Parathyroid adenoma (tissue), 2 donors: ENCODE measurements around the gene CHD9.
A peak's percentile ranks its signal among the peaks of the same experiment; 100 is the strongest.

Experiments used
- H2AFZ ChIP-seq: fragments of 300-600 bp; sonication (generic); one replicate; pipeline ENCODE4 v1.7.0; 2017; ENCODE audit warnings: antibody characterized with exemption, mild to moderate bottlenecking
- H3K27ac ChIP-seq: fragments of 300-600 bp; sonication (generic); one replicate; pipeline ENCODE4 v1.7.0; 2017
- H3K27me3 ChIP-seq: fragments of 300-600 bp; sonication (generic); one replicate; pipeline ENCODE4 v1.7.0; 2017; ENCODE audit warnings: low read length; ENCODE audit not compliant: control insufficient read depth, insufficient read depth
- H3K36me3 ChIP-seq: fragments of 300-600 bp; sonication (generic); one replicate; pipeline ENCODE4 v1.7.0; 2017; ENCODE audit warnings: low read length; ENCODE audit not compliant: control insufficient read depth, insufficient read depth
- H3K4me1 ChIP-seq: fragments of 300-600 bp; sonication (generic); one replicate; pipeline ENCODE4 v1.7.0; 2017; ENCODE audit warnings: control low read depth
- H3K4me2 ChIP-seq: fragments of 300-600 bp; sonication (generic); one replicate; pipeline ENCODE4 v1.7.0; 2017; ENCODE audit warnings: low read length
- H3K4me3 ChIP-seq: fragments of 300-600 bp; sonication (generic); one replicate; pipeline ENCODE4 v1.7.0; 2017; ENCODE audit warnings: low read depth, low read length
- H3K79me2 ChIP-seq: fragments of 300-600 bp; sonication (generic); one replicate; pipeline ENCODE4 v1.7.0; 2017; ENCODE audit warnings: control low read depth
- H3K9ac ChIP-seq: fragments of 300-600 bp; sonication (generic); one replicate; pipeline ENCODE4 v1.7.0; 2017; ENCODE audit warnings: mild to moderate bottlenecking
- H3K9me3 ChIP-seq: fragments of 300-600 bp; sonication (generic); one replicate; pipeline ENCODE4 v1.7.0; 2017; ENCODE audit warnings: low read length; ENCODE audit not compliant: control insufficient read depth
- TF ChIP-seq, protein P1 (sequence below): fragments of 300-600 bp; sonication (generic); IDR thresholded peaks from one replicate; pipeline ENCODE4 v1.7.0; 2017; ENCODE audit warnings: antibody characterized with exemption, mild to moderate bottlenecking
- donor health status: primary hyperparathyroidism.

CHD9 gene

DNA sequence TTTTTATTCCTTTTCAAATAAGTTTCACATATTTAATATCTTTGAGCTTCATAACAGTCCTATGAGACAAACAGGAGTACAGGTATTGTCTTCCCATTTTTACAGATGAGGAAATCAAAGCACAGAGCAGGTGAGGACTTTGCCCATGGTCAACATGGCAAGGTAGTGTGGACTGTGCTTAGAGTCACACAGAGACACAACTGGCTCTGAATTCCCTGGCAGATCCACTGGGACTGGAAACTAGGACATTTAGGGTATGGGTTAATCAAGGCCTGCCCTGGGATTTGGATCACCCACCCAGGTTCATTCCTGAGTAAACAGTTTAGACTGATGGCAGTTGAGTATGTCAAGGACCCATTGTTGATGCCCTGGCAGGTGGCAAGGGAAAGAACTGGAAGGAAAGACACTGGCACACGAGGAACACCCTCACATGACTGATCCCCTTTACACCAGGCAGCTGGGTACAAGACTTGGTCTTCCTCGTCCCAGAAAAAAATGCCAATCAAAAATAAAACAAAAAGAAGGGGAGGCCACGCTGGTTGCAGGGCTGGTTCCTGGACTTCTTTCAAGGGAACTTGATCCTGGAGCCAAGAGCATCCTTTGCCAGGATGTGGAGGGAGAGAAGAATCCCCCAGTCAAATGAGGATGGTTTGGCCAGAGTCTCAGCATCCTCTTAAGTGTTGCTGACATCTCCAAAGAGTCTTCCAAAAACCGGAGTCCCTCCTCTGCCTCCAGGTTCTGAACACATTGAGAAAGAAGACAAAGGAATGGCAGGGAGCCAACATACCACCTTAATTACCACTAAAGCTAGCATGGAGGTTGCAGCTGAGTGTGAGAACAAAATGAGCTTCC is 34.9 kb downstream of the CHD9 start:
- Histone ChIP-seq H3K27me3 (no peaks in the 10 kb centered on the region), H3K4me1 (peaks cover 22% of the 10 kb centered on the region)

DNA sequence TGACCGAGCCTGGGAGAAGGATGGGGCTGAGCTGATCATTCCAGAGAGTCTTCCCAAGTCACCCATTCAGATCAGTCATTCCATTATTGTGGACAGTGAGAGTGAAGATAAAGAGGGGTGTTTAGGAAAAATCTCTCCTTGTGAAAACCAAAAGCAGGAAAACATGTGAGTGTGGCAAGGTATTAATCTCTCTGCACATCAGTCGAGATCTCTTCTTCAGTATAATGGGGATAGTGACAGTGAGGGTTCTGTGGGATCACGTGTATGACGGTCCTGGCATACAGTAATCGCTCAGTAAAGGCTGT is 35.4 kb downstream of the CHD9 start:
- Histone ChIP-seq H3K9ac (peak overlapping the region; percentile 28), H3K4me3 (no peak overlapping the region), H2AFZ (no peak overlapping the region), H3K4me1 (peaks cover 23% of the 10 kb centered on the region), H3K36me3 (no peaks in the 10 kb centered on the region), H3K9me3 (no peaks in the 10 kb centered on the region), H3K79me2 (peaks cover 22% of the 10 kb centered on the region), H3K27me3 (no peaks in the 10 kb centered on the region), H3K27ac (peak overlapping the region; percentile 60), H3K4me2 (peak overlapping the region; percentile 13)
- TF ChIP-seq, protein P1, sequence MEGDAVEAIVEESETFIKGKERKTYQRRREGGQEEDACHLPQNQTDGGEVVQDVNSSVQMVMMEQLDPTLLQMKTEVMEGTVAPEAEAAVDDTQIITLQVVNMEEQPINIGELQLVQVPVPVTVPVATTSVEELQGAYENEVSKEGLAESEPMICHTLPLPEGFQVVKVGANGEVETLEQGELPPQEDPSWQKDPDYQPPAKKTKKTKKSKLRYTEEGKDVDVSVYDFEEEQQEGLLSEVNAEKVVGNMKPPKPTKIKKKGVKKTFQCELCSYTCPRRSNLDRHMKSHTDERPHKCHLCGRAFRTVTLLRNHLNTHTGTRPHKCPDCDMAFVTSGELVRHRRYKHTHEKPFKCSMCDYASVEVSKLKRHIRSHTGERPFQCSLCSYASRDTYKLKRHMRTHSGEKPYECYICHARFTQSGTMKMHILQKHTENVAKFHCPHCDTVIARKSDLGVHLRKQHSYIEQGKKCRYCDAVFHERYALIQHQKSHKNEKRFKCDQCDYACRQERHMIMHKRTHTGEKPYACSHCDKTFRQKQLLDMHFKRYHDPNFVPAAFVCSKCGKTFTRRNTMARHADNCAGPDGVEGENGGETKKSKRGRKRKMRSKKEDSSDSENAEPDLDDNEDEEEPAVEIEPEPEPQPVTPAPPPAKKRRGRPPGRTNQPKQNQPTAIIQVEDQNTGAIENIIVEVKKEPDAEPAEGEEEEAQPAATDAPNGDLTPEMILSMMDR = no peak

More for the DNA sequence above, 34.9 kb downstream of the CHD9 start:
- peak overlapping the region; percentile 60 for H3K27ac ChIP-seq
- TF ChIP-seq, protein P1 = no peak
- peaks cover 23% of the 10 kb centered on the region for H3K79me2 ChIP-seq
- H3K9ac ChIP-seq = peak overlapping the region; percentile 28
- H3K4me2 ChIP-seq = no peak overlapping the region
- H3K9me3 ChIP-seq = no peaks in the 10 kb centered on the region
- H2AFZ ChIP-seq = no peak overlapping the region
- H3K4me3 ChIP-seq = no peak overlapping the region
- no peaks in the 10 kb centered on the region for H3K36me3 ChIP-seq

DNA sequence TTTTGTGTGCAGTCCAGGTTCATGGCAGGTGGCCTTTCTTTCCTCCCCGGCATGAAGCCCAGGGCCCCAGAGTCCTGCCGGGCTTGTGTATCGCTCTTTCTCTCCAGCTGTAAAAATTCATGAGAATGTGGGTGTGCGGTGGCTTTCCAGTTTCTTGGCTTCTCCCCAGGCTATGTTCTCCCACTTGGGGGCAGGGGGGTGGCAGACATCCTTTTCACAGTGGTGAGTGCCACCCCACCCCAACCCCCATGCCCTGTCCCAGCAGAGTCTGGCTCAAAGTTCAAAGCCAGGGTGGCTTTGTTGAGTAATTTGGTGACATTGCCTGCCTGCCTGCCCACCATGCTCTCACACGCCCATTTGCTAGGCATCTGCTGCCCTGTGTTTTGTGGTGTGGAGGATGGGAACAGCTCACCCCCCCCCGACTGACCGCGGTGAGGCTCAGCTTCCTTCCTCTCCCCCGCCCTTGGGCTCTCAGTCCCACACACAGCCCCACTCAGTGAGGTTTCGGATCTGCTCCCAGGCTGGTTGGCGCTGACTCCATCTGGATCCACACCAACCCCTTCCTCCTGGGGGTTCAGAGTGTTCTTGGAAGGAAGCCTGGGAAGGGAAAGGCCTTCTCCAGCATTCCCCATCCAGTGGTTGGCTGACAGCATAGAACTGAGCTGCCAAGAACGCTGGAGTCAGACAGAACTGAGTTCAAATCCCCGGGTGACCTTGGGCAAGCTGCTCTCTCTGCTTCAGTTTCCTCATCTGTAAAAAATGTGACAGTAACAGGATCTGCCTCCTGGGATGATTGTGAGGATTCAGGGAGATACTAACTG is 36.0 kb downstream of the CHD9 start:
- TF ChIP-seq, protein P1 = no peak
- Histone ChIP-seq H3K4me3 (no peak overlapping the region), H3K36me3 (no peaks in the 10 kb centered on the region), H2AFZ (no peak overlapping the region), H3K9me3 (no peaks in the 10 kb centered on the region), H3K27ac (peak overlapping the region; percentile 63), H3K79me2 (peaks cover 19% of the 10 kb centered on the region), H3K4me1 (peaks cover 23% of the 10 kb centered on the region), H3K4me2 (peak overlapping the region; percentile 13), H3K27me3 (no peaks in the 10 kb centered on the region), H3K9ac (no peak overlapping the region)

GRCh38 chr16:53091466-53092211 is 36.8 kb downstream of the CHD9 start:
- Histone ChIP-seq H3K79me2 (peaks cover 21% of the 10 kb centered on the region), H3K27ac (peak overlapping the region; percentile 63), H3K4me3 (no peak overlapping the region), H3K9ac (no peak overlapping the region), H3K27me3 (no peaks in the 10 kb centered on the region), H3K36me3 (no peaks in the 10 kb centered on the region), H3K4me2 (no peak overlapping the region), H3K9me3 (no peaks in the 10 kb centered on the region), H3K4me1 (peaks cover 23% of the 10 kb centered on the region), H2AFZ (no peak overlapping the region)
- TF ChIP-seq, protein P1 = no peak
